Measurements from ENCODE around the gene WIZ. TPM values are rescaled to one million over a fixed set of nuclear protein-coding genes. Genes with fewer than 3 reads are reported as not detected.

The WIZ gene, protein sequence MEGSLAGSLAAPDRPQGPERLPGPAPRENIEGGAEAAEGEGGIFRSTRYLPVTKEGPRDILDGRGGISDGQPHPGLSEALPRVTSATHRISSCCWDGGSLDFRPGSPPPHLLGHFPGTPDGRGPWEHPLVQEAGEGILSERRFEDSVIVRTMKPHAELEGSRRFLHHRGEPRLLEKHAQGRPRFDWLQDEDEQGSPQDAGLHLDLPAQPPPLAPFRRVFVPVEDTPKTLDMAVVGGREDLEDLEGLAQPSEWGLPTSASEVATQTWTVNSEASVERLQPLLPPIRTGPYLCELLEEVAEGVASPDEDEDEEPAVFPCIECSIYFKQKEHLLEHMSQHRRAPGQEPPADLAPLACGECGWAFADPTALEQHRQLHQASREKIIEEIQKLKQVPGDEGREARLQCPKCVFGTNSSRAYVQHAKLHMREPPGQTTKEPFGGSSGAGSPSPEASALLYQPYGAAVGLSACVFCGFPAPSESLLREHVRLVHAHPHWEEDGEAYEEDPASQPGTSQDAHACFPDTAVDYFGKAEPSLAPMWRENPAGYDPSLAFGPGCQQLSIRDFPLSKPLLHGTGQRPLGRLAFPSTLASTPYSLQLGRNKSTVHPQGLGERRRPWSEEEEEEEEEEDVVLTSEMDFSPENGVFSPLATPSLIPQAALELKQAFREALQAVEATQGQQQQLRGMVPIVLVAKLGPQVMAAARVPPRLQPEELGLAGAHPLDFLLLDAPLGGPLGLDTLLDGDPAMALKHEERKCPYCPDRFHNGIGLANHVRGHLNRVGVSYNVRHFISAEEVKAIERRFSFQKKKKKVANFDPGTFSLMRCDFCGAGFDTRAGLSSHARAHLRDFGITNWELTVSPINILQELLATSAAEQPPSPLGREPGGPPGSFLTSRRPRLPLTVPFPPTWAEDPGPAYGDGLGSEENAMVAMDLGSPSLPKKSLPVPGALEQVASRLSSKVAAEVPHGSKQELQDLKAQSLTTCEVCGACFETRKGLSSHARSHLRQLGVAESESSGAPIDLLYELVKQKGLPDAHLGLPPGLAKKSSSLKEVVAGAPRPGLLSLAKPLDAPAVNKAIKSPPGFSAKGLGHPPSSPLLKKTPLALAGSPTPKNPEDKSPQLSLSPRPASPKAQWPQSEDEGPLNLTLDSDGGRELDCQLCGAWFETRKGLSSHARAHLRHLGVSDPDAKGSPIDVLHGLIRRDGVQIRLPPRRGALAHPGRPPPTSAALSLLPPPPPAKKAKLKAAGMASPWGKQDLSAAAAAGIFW (N-terminal part only)
- total RNA-seq = 27.5 and 34.1 TPM in 2 replicates

DNA sequence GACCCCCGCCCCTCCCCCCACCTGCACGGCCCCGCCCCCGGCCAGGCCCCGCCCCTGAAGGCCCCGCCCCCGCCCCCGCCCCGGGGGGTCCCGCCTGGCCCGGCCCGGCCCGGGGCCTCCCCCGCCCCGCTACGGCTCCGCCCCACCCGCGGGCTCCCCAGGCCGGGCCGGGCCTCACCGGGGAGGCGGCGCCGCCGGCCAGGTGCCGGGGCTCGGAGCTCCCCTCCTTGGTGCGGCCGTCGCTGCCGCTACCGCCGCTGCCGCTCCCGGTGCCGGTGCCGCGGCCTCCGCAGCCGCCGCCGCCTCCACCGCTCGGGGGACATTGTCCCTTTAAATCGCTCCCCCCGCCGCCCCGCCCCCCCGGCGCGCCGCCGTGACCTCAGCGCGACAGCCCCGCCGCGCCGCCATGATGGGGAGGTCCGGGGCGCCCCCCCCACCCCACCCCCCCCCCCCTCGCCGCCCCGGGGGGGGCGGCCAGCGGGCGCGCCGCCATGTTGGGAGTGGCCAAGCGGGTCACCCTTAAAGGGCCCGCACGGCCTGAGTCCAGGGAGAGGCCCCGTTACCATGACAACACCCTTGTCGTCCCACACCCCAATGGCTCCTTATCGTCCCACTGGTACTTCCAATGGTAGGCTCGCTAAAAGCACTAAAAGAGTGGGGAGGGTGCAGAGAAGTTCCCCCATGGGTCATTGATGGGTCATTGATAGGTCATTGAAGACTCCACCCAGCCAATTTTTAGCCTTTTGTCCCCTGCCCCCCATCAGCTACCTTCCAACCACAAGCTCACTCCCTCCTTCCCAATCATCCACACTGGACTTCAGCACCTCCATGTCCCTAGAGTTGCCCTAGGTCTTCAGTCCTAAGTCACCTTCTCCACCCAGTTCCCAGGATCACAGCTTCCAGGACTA lies at the start of gene WIZ:
Gene WIZ (minus strand): TSS at position 337 of the 908 bp plus-strand sequence. CDS start 1,649 bp downstream, outside the sequence.

DNA sequence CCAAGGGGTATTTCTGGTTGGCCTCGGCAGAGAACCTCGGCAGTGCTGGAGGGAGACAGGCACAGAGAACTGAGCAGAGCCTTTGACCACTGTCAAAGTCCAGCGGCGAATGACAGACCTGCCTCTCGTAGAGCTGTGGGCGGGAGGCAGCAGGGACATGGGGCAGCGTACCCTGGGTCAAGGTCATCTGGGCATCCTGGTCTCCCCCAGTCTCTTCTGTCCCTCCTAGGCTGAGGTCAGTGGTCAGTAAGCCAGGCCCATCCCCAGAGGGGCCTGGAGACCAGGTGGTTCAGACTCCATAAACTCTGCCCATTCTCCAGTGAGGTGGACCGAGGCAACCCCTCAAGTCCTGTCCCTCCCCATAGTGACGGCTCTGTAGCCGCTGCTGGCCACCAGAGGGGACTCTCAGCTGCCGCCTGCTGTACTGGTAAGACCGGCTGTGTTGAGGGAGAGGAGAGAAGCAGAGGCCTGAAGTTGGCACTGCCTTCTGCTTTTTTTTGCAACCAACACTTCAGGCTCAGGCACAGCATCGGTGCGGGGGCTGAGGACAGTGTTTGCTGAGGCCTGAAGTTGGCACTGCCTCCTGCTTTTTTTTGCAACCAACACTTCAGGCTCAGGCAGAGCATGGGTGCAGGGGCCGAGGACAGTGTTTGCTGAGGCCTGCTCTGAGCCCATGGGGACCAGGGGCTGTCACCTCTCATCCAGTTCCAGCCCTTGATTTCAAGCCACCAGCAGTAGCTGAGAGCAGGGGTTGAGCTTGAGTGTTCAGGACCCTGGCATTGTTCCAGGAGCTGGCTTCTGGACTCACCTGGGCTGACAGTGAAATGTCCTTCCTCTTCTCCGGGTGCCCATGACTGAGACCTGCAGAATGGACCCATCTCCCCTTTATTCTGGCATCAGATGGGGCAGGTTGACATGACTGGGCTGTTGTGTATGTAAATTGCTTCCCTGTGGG lies 29.9 kb upstream of the WIZ start, which contains the start of gene PGLYRP2:
Gene PGLYRP2 (minus strand): TSS at position 111 of the 955 bp plus-strand sequence. CDS start 130 bp downstream, outside the sequence.

DNA sequence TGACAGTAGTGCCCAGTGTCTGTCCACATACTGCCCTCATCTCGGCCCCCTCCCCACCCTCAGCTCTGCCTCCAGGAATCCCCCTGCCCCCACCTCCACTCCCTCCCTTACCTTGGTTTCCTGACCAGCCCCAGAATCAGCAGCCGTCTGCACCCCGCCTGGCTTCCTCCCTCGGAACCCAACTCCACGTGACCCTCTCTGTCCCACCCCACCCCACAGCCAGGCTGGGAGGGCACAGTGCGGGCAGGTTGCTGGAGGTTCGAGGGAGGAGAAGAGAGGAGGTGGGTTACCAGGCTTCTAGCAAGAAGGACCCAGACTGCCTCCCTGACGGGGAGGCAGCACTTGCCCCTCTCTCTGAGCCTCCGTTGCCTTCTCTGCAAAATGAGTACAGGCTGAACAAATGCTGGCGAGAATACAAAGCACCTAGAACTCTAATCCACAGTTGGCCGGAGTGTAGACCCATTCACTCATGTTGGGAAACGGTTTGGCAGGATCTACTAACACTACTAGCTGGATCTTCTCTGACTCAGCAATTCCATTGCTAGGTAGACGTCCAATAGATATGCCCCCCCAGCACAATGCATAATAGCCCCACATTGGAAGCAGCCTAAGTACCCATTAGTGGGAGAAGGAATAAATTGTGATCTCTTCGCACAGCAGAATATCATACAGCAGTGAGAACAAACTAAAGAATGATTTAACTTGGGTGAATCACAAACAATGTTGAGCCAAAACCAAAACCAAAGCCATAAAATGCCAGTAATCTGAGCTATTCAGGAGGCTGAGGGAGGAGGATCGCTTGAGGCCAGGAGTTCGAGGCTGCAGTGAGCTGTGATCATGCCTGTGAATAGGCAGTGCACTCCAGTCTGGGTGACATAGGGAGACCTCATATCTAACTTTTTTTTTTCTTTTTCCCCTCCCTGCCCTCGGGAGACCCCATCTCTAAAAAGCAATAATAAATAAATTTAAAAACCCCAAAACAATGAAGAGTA lies 14.9 kb upstream of the WIZ start, which contains the start of gene RASAL3:
Gene RASAL3 (minus strand): TSS at position 151 of the 992 bp plus-strand sequence. CDS start 186 bp downstream, outside the sequence.

DNA sequence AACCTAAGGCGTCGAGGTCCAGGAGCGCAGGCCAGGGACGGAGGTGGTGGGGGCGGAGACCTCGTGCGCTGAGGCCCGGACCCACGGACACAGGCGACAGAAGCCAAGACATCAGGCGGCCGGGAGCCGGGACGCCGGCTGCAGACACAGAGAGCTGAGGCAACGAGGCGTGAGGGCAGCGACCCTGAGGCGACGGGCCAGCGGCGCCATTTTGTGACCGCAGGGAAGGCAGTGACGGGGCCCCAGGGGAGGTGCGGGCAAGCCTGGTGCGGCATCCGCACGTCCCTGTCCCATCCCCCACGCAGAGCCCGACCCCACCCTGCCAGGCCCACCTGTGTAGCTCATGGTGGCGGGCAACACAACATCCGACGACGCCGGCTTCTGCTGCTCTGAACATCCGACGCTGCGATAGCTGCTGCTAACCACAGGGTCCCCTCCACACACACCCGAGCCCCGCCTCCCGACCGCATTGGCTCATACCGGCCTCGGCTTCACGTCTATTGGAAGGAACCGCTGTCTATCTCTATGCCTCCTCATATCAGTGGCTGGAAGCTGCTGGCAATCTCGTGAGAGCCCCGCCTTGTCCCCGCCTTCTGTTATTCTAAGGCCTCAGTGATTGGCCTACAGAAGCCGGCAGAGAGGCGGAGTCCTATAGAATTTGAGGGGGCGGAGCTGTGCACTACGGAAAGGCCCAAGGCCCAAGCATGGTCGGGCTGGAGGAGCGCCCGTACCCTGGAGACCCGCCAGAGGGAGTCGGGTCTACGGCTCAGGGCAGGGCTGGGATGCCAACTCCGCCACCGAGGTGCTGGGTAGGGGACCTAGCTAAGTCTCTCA lies 31.0 kb downstream of the WIZ start, which contains the start of gene AKAP8L:
Gene AKAP8L (minus strand): TSS at position 410 of the 834 bp plus-strand sequence. CDS start 65 bp downstream, at position 345.

DNA sequence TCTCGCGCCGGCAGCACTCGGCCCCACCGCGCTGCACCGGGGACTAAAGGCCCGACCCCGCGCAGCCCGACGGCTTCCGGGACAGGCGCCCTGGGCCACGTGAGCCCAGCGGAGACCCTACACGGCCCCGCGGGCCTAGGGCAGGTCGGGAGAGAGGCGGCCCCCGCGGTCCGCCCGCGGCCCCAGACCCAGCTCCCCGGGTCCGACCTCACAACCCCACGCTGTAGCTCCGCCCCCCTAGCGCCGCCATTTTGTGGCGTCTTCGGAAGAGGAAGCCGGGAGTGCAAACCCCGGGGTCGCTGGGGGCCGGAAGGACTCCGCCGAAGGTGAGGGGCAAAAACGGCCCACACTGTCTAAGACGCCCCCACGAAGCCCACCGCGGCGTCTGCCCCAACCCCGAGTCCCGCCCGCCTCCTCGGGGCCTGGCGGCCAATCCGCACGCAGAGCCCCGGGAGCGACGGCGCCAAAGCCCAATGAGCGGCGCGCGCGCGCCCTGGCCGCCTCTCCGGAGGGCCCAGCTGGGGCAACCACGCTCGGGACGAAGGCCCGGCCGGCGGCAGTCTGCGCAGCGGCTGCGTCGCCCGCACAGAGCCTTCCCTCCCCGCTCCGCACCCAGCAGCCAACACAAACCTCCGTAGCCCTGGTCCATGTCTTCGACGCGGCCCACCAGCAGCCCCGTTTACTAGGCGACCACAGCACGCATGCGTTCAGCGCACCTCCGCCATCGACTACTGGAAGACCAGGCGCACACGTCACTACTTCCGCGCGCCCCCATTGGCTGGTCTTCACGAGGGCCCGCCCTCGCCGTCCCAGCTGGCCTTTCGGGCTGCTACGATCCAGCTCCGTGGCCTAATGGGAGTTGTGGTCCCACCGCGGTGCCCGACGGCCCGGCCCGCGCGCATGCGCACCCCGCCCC lies 70.4 kb downstream of the WIZ start, which contains the start of gene AKAP8:
Gene AKAP8 (minus strand): TSS at position 705 of the 916 bp plus-strand sequence. CDS start 56 bp downstream, at position 649.

Other genes with a start within 250 kb of the WIZ start
- gene NOTCH3, start 249.0 kb downstream of the WIZ start, total RNA-seq = 143 and 213 TPM in 2 replicates
- gene EPHX3, start 217.5 kb downstream of the WIZ start, total RNA-seq = not detected in 2 replicates
- 12.8 and 18.6 TPM in 2 replicates for gene BRD4, start 117.4 kb downstream of the WIZ start, total RNA-seq
- gene AKAP8, start 70.2 kb downstream of the WIZ start, total RNA-seq = 10.7 and 12.6 TPM in 2 replicates
- 47.8 and 68.0 TPM in 2 replicates for gene AKAP8L, start 31.0 kb downstream of the WIZ start, total RNA-seq
- 0.16 TPM in 1 of 2 replicates, not detected in the other for gene RASAL3, start 14.6 kb upstream of the WIZ start, total RNA-seq
- gene PGLYRP2, start 29.5 kb upstream of the WIZ start, total RNA-seq = not detected in 2 replicates
- not detected in 2 replicates for gene CYP4F22, start 58.6 kb upstream of the WIZ start, total RNA-seq
- gene CYP4F8, start 165.3 kb upstream of the WIZ start, total RNA-seq = not detected in 2 replicates
- gene CYP4F3, start 190.9 kb upstream of the WIZ start, total RNA-seq = not detected in 2 replicates
- gene CYP4F12, start 223.1 kb upstream of the WIZ start, total RNA-seq = not detected in 2 replicates

Measured in cardiac atrium fibroblast (primary cell).